Ovary (tissue), 3 donors: ENCODE results near the gene CAMTA1.

Experiments used
- CTCF ChIP-seq, 3 donors: fragments of 450-650 bp in 2 of 3; fragments of 200-600 bp in 1 of 3; IDR thresholded peaks; one replicate each; pipeline versions ENCODE4 v1.5.1 to v1.8.0; 2016 to 2022; ENCODE audit warnings: antibody characterized with exemption in 3 of 3, mild to moderate bottlenecking in 1 of 3
- EP300 ChIP-seq: sonication (generic); formaldehyde crosslinking; IDR thresholded peaks from one replicate; pipeline ENCODE4 v1.6.1; 2017; ENCODE audit warnings: antibody characterized with exemption
- POLR2A ChIP-seq: fragments of 450-650 bp; IDR thresholded peaks from one replicate; pipeline ENCODE4 v1.6.1; 2017; ENCODE audit warnings: antibody characterized with exemption, mild to moderate bottlenecking, moderate library complexity
- donor health status: DM: no; HTN: no; CAD: no.

- TF ChIP-seq CTCF (IDR thresholded peaks at IDR 0.05) (no peak), POLR2A (no peak), EP300 (no peak)
These were observed 229.8 kb downstream of the CAMTA1 start for GRCh38 chr1:7015022-7015421.
